Measurements from ENCODE around the gene GAD2. TPM values are rescaled to one million over a fixed set of nuclear protein-coding genes. Genes with fewer than 3 reads are reported as not detected.

GAD2 gene
- total RNA-seq, 1 experiment from 2014 or later, result not detected

DNA sequence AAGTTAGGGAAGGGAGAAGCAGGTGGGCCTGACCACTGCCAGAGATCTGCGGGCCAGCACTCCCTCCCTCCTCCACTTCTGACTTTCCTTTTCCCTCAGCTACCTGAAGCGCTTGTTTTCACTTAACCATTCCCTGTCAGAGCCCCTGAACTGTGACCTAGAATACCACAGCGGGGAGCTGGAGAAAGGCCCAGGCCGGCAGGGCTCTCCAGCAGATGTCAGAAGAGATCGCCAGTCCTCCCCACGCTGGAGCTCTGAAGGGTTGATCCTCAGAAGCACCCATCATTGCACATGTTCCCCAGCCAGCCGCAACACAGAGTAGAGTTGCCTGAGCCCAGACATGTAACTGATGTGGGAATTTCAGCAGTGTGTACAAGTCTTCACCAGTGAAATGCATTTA lies 44.4 kb upstream of the GAD2 start:
- TF ChIP-seq SIN3A (IDR thresholded peaks at IDR 0.05; ENCODE audit: borderline replicate concordance, insufficient read depth, low read depth, low read length) (no peak), TCF7L2 (IDR thresholded peaks at IDR 0.05; ENCODE audit: low read depth, low read length) (no peak), POLR2AphosphoS5 (IDR thresholded peaks at IDR 0.05; ENCODE audit: low read depth, low read length) (no peak)
- TF ChIP-seq, protein P1, sequence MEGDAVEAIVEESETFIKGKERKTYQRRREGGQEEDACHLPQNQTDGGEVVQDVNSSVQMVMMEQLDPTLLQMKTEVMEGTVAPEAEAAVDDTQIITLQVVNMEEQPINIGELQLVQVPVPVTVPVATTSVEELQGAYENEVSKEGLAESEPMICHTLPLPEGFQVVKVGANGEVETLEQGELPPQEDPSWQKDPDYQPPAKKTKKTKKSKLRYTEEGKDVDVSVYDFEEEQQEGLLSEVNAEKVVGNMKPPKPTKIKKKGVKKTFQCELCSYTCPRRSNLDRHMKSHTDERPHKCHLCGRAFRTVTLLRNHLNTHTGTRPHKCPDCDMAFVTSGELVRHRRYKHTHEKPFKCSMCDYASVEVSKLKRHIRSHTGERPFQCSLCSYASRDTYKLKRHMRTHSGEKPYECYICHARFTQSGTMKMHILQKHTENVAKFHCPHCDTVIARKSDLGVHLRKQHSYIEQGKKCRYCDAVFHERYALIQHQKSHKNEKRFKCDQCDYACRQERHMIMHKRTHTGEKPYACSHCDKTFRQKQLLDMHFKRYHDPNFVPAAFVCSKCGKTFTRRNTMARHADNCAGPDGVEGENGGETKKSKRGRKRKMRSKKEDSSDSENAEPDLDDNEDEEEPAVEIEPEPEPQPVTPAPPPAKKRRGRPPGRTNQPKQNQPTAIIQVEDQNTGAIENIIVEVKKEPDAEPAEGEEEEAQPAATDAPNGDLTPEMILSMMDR (IDR thresholded peaks at IDR 0.05), result no peak
- TF ChIP-seq, protein P2, sequence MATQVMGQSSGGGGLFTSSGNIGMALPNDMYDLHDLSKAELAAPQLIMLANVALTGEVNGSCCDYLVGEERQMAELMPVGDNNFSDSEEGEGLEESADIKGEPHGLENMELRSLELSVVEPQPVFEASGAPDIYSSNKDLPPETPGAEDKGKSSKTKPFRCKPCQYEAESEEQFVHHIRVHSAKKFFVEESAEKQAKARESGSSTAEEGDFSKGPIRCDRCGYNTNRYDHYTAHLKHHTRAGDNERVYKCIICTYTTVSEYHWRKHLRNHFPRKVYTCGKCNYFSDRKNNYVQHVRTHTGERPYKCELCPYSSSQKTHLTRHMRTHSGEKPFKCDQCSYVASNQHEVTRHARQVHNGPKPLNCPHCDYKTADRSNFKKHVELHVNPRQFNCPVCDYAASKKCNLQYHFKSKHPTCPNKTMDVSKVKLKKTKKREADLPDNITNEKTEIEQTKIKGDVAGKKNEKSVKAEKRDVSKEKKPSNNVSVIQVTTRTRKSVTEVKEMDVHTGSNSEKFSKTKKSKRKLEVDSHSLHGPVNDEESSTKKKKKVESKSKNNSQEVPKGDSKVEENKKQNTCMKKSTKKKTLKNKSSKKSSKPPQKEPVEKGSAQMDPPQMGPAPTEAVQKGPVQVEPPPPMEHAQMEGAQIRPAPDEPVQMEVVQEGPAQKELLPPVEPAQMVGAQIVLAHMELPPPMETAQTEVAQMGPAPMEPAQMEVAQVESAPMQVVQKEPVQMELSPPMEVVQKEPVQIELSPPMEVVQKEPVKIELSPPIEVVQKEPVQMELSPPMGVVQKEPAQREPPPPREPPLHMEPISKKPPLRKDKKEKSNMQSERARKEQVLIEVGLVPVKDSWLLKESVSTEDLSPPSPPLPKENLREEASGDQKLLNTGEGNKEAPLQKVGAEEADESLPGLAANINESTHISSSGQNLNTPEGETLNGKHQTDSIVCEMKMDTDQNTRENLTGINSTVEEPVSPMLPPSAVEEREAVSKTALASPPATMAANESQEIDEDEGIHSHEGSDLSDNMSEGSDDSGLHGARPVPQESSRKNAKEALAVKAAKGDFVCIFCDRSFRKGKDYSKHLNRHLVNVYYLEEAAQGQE (IDR thresholded peaks at IDR 0.05; ENCODE audit: insufficient read depth in 1 of 2, low read depth in 2 of 2, low read length in 1 of 2), result no peak
- ChIA-PET CTCF (no interaction called here), POLR2A (no interaction called here)
- BruUV-seq (replicated peaks), result no TSS peak
- Histone ChIP-seq H3K9me3 (ENCODE audit: control insufficient read depth, insufficient read depth, low read depth, low read length) (no peaks in the 10 kb centered on the region), H3K27ac (ENCODE audit: low read length) (no peak overlapping the region), H3K27me3 (ENCODE audit: control insufficient read depth, insufficient read depth, low read length) (no peaks in the 10 kb centered on the region), H3K36me3 (ENCODE audit: control insufficient read depth, insufficient read depth, low read length) (no peaks in the 10 kb centered on the region), H3K4me3 (ENCODE audit: low read depth in 2 of 2, low read length in 2 of 2) (no peak overlapping the region), H3K4me1 (ENCODE audit: control insufficient read depth, insufficient read depth, low read length) (no peaks in the 10 kb centered on the region)
- intact Hi-C loops (cut with micrococcal nuclease; ENCODE audit: unreplicated experiment), result no loop called here
- ATAC-seq, result no peak
- in situ Hi-C loops (cut with HindIII; ENCODE audit: low pct_unique_long_range_greater_than_20kb, low sequenced_read_pairs), result no loop called here
- no peak for DNase-seq (ENCODE audit: low read depth, low spot score)

DNA sequence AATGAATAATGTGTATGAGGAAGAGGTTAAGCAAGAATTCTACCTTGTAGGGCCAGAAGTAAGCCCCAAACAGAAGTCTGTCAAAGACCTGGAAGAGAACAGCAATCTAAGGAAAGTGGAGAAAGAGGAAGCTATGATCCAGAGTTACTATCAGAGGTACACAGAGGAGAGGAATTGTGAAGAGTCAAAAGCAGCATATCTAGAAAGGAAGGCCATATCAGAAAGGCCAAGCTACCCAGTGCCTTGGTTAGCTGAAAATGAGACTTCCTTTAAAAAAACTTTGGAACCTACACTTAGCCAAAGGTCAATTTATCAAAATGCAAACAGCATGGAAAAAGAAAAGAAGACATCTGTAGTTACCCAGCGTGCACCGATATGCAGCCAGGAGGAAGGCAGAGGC lies 42.7 kb upstream of the GAD2 start:
- intact Hi-C loops (cut with micrococcal nuclease; ENCODE audit: unreplicated experiment), result no loop called here
- CTCF ChIA-PET, result no interaction called here
- POLR2A ChIA-PET, result no interaction called here
- H3K9me3 ChIP-seq (ENCODE audit: control insufficient read depth, insufficient read depth, low read depth, low read length), result no peaks in the 10 kb centered on the region
- no peak overlapping the region for H3K27ac ChIP-seq (ENCODE audit: low read length)
- DNase-seq (ENCODE audit: low read depth, low spot score) (no peak), ATAC-seq (no peak)
- BruUV-seq (replicated peaks), result no TSS peak
- TF ChIP-seq SIN3A (IDR thresholded peaks at IDR 0.05; ENCODE audit: borderline replicate concordance, insufficient read depth, low read depth, low read length) (no peak), TCF7L2 (IDR thresholded peaks at IDR 0.05; ENCODE audit: low read depth, low read length) (no peak)
- no peak overlapping the region for H3K4me3 ChIP-seq (ENCODE audit: low read depth in 2 of 2, low read length in 2 of 2)
- no peaks in the 10 kb centered on the region for H3K4me1 ChIP-seq (ENCODE audit: control insufficient read depth, insufficient read depth, low read length)
- in situ Hi-C loops (cut with HindIII; ENCODE audit: low pct_unique_long_range_greater_than_20kb, low sequenced_read_pairs), result no loop called here
- H3K27me3 ChIP-seq (ENCODE audit: control insufficient read depth, insufficient read depth, low read length), result no peaks in the 10 kb centered on the region
- no peaks in the 10 kb centered on the region for H3K36me3 ChIP-seq (ENCODE audit: control insufficient read depth, insufficient read depth, low read length)

- Histone ChIP-seq H3K4me3 (ENCODE audit: low read depth in 2 of 2, low read length in 2 of 2) (no peak overlapping the region), H3K36me3 (ENCODE audit: control insufficient read depth, insufficient read depth, low read length) (no peaks in the 10 kb centered on the region), H3K27me3 (ENCODE audit: control insufficient read depth, insufficient read depth, low read length) (no peaks in the 10 kb centered on the region), H3K9me3 (ENCODE audit: control insufficient read depth, insufficient read depth, low read depth, low read length) (no peaks in the 10 kb centered on the region), H3K4me1 (ENCODE audit: control insufficient read depth, insufficient read depth, low read length) (no peaks in the 10 kb centered on the region), H3K27ac (ENCODE audit: low read length) (no peak overlapping the region)
- in situ Hi-C loops (cut with HindIII; ENCODE audit: low pct_unique_long_range_greater_than_20kb, low sequenced_read_pairs), result no loop called here
- TF ChIP-seq TCF7L2 (IDR thresholded peaks at IDR 0.05; ENCODE audit: low read depth, low read length), result no peak
- TF ChIP-seq, protein P2 (IDR thresholded peaks at IDR 0.05; ENCODE audit: insufficient read depth in 1 of 2, low read depth in 2 of 2, low read length in 1 of 2), result no peak
- no peak for TF ChIP-seq POLR2AphosphoS5 (IDR thresholded peaks at IDR 0.05; ENCODE audit: low read depth, low read length)
- TF ChIP-seq, protein P1 (IDR thresholded peaks at IDR 0.05), result no peak
- TF ChIP-seq SIN3A (IDR thresholded peaks at IDR 0.05; ENCODE audit: borderline replicate concordance, insufficient read depth, low read depth, low read length), result no peak
- intact Hi-C loops (cut with micrococcal nuclease; ENCODE audit: unreplicated experiment), result no loop called here
- no TSS peak for BruUV-seq (replicated peaks)
- ChIA-PET CTCF (no interaction called here), POLR2A (no interaction called here)
- ATAC-seq, result no peak
- DNase-seq (ENCODE audit: low read depth, low spot score), result no peak
Measured at GRCh38 chr10:26177341-26177740, 39.2 kb upstream of the GAD2 start.
